A673 (cell line): ENCODE results near the gene RFC2.

ENCODE experiments used
- EZH2 ChIP-seq: fragments of 200-600 bp; sonication (generic); IDR thresholded peaks from 2 replicates; pipeline ENCODE4 v1.6.1; 2017; ENCODE audit warnings: borderline replicate concordance, low read depth, mild to moderate bottlenecking, mixed read lengths, antibody characterized with exemption, low read length; ENCODE audit not compliant: poor library complexity, severe bottlenecking
- TF ChIP-seq, protein P1 (sequence below): fragments of 300-800, 200-600 bp; sonication (generic); conservative IDR thresholded peaks from 2 replicates; pipeline ENCODE4 v1.5.1; 2017; ENCODE audit warnings: low read depth, mild to moderate bottlenecking, antibody characterized with exemption, low read length, moderate library complexity, mixed read lengths

DNA sequence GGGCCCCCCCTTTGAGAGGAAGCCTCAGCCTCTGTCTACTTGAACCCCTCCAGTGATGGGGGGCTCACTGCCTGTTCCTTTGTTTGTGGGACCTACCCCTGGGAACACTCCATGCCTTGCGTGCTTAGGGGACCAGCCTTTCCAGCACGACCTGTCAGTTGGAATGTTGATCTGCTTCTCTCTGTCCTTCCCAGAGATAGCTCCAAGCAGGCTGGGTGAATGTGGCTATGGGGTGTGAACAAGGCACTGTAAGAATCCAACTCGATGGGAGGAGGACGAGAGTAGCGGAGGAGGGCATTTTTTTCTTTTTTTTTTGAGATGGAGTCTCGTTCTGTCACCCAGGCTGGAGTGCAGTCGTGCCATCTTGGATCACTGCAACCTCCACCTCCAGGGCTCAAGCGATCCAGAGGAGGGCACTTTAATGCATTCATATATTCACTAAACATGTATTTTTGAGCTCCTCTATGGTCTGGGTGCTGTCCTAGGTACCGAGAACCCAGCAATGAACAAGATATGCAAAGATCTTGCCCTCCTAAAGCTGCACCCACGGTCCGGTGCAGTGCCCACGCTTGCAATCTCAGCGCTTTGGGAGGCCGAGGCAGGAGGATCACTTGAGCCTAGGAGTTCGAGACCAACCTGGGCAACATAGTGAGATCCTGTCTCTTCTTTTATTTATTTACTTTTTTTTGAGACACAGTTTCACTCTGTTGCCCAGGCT lies 43.5 kb upstream of the RFC2 start:
- TF ChIP-seq, protein P1, sequence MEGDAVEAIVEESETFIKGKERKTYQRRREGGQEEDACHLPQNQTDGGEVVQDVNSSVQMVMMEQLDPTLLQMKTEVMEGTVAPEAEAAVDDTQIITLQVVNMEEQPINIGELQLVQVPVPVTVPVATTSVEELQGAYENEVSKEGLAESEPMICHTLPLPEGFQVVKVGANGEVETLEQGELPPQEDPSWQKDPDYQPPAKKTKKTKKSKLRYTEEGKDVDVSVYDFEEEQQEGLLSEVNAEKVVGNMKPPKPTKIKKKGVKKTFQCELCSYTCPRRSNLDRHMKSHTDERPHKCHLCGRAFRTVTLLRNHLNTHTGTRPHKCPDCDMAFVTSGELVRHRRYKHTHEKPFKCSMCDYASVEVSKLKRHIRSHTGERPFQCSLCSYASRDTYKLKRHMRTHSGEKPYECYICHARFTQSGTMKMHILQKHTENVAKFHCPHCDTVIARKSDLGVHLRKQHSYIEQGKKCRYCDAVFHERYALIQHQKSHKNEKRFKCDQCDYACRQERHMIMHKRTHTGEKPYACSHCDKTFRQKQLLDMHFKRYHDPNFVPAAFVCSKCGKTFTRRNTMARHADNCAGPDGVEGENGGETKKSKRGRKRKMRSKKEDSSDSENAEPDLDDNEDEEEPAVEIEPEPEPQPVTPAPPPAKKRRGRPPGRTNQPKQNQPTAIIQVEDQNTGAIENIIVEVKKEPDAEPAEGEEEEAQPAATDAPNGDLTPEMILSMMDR = no peak
- TF ChIP-seq EZH2 = no peak
